22Rv1 (cell line): ENCODE measurements around the gene TIMP3.

Source experiments
- H3K27ac ChIP-seq: fragments of 450-650 bp; 2 replicates; pipeline ENCODE4 v1.5.1; 2017
- ZFX ChIP-seq: fragments of 450-650 bp; IDR thresholded peaks from 2 replicates; pipeline ENCODE4 v1.6.1; 2017; ENCODE audit warnings: antibody characterized with exemption, borderline replicate concordance
- TF ChIP-seq, protein P1 (sequence below): fragments of 450-650 bp; IDR thresholded peaks from 2 replicates; pipeline ENCODE4 v1.5.1; 2017; ENCODE audit warnings: mild to moderate bottlenecking

Gene TIMP3

DNA sequence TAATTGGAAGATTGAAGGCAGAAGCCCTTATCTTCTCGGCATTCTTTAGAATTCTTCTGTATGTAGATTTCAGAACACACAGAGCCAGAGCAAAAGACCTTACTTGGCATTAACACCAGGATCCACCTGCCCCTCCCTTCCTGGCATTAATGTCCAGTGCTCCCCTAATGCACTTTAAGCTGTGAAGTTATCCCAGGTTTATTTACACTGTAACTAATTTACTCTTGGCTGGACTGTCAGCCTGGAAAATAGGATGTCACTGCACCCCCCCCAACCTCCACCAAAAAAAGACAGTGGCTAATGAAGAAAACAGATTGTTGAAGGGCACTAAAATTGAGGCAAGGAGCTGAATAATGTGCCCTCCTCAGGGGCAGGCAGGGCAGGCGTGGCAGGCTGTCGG lies 30.1 kb downstream of the TIMP3 start:
- TF ChIP-seq, protein P1, sequence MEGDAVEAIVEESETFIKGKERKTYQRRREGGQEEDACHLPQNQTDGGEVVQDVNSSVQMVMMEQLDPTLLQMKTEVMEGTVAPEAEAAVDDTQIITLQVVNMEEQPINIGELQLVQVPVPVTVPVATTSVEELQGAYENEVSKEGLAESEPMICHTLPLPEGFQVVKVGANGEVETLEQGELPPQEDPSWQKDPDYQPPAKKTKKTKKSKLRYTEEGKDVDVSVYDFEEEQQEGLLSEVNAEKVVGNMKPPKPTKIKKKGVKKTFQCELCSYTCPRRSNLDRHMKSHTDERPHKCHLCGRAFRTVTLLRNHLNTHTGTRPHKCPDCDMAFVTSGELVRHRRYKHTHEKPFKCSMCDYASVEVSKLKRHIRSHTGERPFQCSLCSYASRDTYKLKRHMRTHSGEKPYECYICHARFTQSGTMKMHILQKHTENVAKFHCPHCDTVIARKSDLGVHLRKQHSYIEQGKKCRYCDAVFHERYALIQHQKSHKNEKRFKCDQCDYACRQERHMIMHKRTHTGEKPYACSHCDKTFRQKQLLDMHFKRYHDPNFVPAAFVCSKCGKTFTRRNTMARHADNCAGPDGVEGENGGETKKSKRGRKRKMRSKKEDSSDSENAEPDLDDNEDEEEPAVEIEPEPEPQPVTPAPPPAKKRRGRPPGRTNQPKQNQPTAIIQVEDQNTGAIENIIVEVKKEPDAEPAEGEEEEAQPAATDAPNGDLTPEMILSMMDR, result no peak
- no peak overlapping the region for H3K27ac ChIP-seq

DNA sequence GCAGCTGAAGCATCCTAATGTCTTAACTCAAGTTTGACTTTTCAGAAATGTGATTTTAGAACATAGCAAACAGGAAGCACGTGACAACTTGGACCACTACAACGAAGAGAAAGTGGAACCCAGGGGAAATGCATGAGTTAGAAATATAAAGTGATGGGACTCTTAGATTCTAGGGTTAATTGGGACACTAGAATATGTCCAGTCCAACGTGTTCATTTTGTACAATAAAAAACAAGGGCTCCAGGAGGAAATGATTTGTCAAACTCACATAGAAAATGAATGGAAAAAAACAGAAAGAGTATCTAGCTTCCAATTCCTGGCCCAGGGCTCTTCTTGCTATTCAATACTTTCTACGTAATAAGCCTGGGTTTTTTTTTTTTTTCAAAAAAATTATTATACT lies 30.7 kb downstream of the TIMP3 start:
- TF ChIP-seq ZFX, result no peak
- TF ChIP-seq, protein P1, result no peak
- H3K27ac ChIP-seq, result no peak overlapping the region

DNA sequence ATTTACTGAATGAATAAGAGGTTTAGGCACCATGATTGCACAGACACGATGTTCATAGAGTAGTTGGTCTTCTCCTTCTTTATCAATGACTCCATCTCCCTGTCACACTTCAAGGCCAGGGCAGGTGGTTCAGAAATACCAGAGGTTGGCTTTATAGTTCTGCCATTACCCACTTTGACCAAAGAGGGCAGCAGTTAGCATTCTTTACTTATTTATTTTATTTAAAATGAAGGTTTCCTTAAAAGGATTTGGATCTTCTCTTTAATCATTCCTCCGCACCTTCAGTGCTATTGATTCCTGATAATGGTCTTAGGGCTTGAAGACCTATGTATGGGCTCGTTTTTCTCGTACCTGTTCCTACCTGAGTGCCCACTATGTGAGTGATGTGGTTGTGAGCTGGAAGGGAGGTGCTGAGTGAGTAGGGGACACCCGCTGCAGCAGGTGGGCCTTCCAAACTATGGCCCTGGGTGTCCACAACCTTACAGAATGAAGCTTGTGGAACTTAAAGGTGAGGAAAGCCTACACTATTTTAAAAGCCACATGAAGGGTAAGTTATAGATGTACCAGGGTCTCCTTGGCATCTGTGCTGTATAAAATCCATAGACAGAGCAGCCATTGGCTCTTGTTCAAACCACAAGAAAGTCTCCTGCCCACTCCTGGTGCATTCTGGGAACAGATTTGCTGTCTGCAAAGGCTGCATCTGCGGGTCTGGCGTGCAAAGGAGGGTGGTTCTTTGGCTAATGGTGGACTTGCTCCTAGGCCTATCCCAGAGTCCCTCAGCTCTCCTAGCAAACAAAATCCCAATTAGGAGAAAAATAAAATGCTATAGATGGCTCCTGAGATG lies 35.0 kb downstream of the TIMP3 start:
- no peak overlapping the region for H3K27ac ChIP-seq
- TF ChIP-seq ZFX, result no peak
- TF ChIP-seq, protein P1, result peak; percentile 73

DNA sequence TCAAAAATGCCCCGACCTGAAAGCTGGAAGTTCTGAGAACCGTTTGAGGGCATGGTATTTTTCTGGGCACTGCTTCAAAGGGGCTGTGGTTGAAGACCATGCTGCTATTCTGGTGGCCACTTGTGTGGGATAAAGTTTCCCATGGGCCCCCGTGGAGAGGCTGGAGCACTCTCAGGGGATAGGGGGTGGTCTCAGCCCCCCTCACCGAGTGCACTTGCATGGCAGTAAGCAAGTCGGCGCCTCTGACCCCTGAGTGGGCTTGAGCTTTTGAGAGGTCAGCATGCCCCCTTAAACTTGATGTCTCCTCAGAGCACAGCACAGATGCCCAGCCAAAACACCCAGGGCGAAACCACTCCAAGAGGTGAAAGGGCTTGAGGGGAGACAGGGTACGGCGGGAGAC lies 35.6 kb downstream of the TIMP3 start:
- TF ChIP-seq, protein P1, result no peak
- TF ChIP-seq ZFX, result no peak
- H3K27ac ChIP-seq, result no peak overlapping the region

DNA sequence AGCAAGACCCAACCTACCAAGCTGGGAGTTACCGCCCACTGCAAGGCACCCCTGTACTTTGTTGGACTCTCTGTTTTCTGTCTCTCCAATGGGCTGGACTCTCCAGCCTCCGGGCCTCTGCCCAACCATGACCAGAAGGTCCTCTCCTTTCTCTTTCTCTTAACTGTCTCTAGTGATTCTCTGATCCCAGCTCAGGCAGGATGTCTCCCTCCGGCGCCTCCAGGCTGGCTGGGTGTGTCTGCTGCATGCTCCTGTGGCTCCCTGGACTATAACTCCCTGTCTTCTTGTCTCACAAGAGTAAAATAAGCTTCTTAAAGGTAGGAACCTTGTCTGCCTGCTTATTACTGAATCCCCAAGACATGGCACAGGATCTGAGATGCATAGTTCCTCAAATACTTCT lies 36.3 kb downstream of the TIMP3 start:
- TF ChIP-seq, protein P1, result no peak
- TF ChIP-seq ZFX, result no peak
- no peak overlapping the region for H3K27ac ChIP-seq

DNA sequence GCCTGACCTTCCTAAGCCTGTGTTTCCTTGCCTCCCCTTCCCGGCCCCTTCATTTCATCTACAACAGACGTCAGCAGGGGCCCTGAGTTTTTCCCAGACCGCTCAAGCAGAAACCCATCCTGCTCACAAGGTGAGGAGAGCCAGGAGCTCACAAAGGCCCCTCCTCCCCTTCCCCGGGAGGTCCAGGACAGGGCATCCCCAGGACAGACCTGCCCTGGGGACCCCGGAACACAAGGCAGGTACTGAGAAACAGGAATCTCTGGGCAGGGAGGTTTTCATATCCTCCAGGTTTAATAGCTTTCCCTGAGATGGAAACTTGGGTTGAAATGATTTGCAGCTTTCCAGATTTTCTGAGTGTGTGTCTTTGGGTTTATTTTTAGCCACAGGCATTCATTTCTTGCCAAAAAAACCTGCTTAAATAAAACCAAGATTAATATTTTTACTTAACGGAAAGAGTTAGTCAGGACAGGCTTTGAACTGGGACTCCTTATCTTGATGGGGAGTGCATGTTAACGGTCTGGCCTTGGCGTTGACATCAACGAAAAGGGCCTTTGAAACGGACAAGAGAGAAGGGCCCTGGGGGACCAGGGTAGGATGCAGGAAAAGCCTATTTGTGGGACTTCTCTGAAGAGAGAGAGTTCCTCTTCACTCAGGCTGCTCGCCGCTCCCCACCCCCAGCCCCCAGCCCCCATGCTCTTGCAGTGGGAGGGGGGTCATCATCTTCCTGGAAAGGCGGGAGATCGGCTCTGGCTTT lies 38.5 kb downstream of the TIMP3 start:
- no peak for TF ChIP-seq ZFX
- TF ChIP-seq, protein P1, result no peak
- no peak overlapping the region for H3K27ac ChIP-seq

DNA sequence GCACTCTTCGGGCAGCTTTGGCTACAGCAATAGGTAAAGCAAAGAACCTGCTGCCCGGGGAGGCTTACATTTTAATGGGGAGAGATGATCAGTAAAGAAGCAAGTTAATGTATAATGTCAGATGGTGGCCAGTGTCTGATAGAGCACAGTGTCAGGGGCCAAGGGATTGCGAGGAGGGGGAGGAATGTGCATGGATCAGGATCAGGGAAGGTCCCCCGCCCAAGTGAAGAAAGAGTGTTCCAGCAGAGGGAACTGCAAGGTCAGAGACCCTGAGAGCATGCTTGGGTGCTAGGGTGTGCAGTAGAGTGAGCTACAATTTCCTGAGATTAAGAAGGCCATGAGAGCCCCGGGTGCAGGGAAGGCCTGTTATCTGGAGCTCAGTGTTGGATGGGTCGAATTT lies 39.7 kb downstream of the TIMP3 start:
- TF ChIP-seq, protein P1, result no peak
- TF ChIP-seq ZFX, result no peak
- H3K27ac ChIP-seq, result no peak overlapping the region
